ENCODE data around the gene TNFRSF1A.

DNA sequence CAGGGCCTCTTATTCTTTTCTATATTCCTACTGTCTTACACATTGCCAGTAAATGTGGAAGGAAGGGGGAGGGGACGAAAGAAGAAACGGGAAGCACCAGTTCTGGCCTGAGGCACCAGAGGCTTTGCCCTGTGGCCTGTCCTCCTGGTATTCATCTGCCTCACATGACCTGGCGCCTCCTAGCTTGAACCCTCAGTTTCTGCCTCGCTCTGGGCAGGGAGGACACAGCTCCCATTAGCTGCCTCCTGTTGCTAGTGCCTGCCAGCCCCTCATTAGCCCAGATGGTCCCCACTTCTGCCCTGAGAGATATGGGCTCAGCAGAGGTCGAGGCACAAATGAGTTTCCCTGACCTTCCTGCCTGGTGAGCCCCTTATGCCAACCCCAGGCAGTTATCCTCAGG, 34.3 kb downstream of the TNFRSF1A start:
- TF ChIP-seq, protein P1, sequence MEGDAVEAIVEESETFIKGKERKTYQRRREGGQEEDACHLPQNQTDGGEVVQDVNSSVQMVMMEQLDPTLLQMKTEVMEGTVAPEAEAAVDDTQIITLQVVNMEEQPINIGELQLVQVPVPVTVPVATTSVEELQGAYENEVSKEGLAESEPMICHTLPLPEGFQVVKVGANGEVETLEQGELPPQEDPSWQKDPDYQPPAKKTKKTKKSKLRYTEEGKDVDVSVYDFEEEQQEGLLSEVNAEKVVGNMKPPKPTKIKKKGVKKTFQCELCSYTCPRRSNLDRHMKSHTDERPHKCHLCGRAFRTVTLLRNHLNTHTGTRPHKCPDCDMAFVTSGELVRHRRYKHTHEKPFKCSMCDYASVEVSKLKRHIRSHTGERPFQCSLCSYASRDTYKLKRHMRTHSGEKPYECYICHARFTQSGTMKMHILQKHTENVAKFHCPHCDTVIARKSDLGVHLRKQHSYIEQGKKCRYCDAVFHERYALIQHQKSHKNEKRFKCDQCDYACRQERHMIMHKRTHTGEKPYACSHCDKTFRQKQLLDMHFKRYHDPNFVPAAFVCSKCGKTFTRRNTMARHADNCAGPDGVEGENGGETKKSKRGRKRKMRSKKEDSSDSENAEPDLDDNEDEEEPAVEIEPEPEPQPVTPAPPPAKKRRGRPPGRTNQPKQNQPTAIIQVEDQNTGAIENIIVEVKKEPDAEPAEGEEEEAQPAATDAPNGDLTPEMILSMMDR (IDR thresholded peaks at IDR 0.05), result no peak
- TF ChIP-seq POLR2A (IDR thresholded peaks at IDR 0.05), result no peak

Measured in esophagus squamous epithelium (tissue), 4 donors.